Activated CD4-positive, alpha-beta T cell treated with anti-CD3 and anti-CD28 coated beads, Interleukin-2, amount 50 U/mL, for 4 hours (primary cell): ENCODE results near the gene GRID2.
"Not testable (repeated sequence)": the region's sequence is repeated elsewhere in the genome, so short reads cannot be mapped to it uniquely, and the experiment has no call there.

Experiments
- DNase-seq, 2 experiments: peaks; one replicate each; pipeline ENCODE4 v3.0.0-alpha.2; 2020

The GRID2 gene

DNA sequence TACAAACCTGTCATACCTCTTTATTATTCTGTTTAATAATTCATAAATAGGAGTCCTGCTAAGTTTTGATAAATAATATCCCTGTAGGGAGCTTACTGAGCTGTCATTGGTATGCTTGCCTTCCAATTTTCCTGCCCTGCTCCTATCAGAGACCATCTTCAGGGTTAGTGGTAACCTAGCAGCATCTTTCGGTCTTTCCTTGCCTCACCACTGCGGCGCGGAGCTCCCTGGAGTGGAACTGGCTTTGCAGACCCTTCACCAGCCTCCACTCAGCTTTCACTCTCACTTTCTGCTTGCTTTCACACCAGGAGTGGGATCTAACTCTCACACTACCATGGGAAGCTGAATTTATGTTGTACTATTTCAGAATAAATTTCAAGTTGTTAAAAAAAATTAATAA, 1043.1 kb downstream of the GRID2 start:
- no peak for DNase-seq

DNA sequence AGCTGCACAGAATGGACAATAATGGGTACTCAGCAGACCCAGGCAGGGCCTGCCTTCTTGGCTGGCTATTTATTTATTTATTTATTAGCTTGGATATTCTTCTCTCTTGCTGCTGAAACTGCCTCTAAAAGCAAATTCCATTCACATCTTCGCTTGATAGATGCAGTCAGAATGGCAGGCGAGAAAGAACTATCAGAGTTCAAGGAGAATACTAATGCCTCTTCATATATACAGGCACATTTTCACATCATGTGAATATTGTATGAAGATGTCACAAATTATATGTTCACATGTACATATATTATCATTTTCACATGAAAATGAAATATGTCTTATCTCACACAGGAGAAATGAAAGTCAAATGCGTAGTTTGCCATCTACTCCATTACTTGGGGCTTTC, 1045.1 kb downstream of the GRID2 start:
- no peak for DNase-seq

DNA sequence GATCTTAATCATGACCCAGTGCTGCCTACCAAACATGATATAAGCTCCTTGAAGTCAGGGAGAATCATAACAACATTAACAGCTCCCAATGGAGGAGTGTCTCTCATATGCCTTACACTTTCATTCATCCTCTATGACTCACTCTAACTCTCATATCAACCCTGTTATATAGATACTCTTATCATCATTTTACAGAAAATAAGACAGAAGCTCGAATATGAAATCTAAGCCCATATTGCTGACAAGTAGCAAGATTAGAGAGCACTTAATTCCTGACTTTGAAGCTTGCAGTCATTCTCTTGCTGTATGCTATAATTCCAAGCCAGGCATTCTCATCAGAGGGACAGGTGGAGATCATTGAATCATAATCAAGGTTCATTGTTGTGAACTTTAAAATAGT, 1048.1 kb downstream of the GRID2 start:
- DNase-seq, result no peak

DNA sequence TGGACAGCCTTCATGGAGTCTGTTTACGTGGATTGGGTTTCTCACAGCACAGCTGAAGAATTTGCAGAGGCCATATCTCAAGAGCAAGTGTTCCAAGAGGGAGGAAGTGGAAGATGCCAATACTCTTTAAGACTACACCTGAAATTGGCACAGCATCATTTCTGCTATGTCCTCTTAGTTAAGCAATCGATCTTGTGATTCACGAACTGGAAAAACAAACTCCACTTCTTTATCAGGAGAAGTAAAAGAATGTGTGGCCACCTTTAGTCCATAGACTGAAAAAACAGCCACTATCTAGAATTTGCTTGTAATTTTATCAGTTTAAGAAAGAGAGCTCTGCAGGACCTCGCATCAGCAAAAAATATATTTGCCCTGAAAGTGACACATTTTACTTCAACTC, 1051.6 kb downstream of the GRID2 start:
- no peak for DNase-seq

DNA sequence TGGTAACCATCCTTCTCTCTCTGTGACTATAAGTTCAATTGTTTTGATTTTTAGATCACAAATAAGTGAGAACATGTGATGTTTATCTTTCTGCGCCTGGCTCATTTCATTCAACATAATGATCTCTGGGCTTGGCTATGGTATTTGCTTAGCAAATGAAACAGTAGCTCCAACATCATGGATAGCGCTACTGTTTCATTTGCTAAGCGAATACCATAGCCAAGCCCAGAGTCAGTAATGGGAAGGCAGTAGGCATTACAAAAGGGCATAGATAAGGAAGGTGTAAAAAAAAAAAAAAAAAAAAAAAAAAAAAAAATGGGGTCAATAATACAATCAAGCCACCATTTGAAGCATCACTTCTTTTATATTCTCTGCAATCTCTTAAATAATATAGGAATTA, 1055.8 kb downstream of the GRID2 start:
- no peak for DNase-seq

- DNase-seq, result not testable (repeated sequence)
Observed at GRCh38 chr4:93366169-93366755, 1062.5 kb downstream of the GRID2 start.

GRCh38 chr4:93368968-93369367, 1065.2 kb downstream of the GRID2 start:
- DNase-seq, result no peak

- DNase-seq, result no peak
Observed at GRCh38 chr4:93370256-93370655, 1066.5 kb downstream of the GRID2 start.

DNA sequence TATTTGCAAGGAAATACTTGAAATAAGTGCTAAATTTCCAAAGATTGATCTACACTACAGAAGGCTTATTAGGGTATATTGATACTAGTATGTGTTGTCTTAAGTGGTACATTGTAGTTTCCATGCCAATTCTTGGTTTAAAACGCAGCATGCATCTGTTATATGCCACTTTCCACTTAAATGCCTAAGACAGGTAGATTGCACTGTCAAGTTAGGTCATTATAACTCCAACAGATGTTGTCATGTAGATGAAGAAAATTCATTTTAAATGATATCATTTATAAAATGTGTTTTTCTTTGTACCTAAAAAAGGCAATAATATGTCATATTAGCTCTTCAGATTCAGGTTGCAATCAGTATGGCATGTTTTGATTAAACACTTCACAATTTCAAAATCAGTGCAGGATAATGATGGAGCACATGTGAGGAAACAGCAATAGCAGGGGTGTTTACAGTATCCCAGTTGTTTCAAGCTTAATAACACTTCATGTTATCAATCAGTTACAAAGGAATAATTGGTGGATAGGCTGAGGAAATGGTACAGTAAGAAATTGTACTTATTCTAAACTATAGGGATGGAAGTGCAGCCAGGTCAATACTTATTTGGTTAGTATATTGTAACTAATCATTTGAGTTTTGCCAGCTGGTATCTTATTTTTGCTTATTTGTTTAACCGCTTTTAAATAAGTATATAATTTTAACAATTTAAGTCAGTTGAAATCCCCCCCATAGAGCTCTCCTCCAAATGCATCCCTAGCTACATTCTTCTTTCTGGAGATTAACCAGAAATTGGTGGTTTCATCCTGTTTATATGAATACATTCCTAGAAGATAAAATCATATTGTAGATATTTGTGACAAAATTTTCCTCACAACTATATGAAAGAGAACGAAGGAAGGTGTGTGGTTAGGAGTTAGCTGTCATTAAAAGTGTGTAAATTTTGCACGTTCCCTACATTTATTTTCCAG, 1070.4 kb downstream of the GRID2 start:
- no peak for DNase-seq

GRCh38 chr4:93384241-93384640, 1080.5 kb downstream of the GRID2 start:
- DNase-seq, result no peak

GRCh38 chr4:93384887-93385286, 1081.1 kb downstream of the GRID2 start:
- DNase-seq, result no peak

DNA sequence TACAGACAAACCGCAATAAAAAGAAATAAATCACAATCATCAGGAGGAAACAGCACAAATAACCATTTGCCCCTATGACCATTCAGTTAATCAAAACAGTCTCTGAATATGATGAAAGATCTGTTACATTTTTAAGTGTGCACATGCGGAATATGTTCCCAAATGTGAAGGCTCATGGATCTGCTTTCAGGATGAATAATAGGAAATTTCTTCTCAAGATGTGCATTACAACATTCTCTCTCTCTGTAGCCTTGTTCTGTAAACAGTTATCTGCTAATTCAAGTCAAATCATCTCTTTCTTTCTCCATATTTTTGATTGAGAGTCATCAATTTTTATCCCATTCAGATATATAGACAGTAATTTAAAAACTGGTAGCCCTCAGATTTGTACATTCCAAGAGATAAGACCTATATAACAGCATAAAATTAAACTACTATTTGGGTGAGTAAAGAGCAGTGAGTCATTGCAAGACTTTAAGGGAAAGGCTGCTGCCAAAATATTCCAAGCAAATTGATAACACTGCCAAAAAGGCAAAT, 1090.8 kb downstream of the GRID2 start:
- no peak for DNase-seq

GRCh38 chr4:93396272-93396671, 1092.5 kb downstream of the GRID2 start:
- DNase-seq, result no peak

- DNase-seq, result no peak
Observed at GRCh38 chr4:93403571-93403970, 1099.8 kb downstream of the GRID2 start.

DNA sequence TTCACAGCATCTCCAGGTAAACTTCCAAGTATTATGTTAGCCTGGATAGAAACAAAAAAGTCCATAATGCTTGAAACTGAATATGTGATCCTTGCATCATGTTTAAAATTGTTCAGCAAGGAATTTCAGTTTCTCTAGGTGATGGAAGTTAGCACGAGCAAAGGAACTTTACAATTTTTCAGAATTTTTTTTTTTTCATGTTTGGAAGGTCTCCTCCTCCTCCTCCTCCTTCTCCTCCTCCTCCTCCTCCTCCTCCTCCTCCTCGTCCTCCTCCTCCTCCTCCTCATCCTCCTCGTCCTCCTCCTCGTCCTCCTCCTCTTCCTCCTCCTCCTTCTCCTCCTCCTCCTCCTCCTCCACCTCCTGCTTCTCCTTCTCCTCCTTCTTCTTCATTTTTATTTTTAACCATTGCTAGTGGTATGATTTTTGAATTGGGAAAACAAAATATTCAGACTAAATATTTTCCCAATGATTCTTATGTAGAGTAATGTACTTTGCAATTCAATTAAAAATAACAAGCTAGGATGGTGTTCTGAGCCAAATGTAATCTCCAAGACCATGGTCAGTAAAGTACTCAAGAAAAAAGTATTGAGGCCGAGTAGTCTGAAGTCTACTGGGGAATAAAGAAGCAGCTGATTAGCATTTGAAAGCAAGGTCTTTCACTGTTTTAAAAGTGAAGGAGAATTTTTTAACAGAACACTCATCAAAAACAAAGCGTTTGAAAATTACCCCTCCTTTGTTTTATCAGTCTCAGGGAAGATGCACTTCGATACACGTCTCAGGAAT, 1103.9 kb downstream of the GRID2 start:
- no peak for DNase-seq

DNA sequence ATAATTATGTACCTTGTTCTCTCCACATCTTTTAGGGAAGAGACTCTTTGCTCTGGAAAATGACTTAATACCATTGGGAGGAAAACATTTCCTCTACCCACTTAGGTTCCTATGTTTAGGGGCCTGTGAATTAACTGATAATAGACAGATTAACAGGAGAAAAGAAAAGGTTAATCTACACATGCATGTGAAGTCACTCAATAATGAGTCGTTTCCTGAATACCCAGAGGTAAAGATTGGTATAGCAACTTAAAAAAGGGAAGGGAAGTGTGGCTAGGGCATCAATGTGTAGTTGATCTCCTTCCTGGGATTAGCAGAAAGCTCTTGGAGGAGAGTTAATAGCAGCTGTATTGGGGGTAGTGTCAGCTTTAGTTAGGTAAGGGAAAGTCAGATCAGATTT, 1105.3 kb downstream of the GRID2 start:
- DNase-seq, result no peak

- DNase-seq, result no peak
Observed at GRCh38 chr4:93414041-93414550, 1110.3 kb downstream of the GRID2 start.

GRCh38 chr4:93416344-93417128, 1112.8 kb downstream of the GRID2 start:
- no peak for DNase-seq

- DNase-seq, result no peak
Observed at GRCh38 chr4:93431371-93431770, 1127.6 kb downstream of the GRID2 start.

DNA sequence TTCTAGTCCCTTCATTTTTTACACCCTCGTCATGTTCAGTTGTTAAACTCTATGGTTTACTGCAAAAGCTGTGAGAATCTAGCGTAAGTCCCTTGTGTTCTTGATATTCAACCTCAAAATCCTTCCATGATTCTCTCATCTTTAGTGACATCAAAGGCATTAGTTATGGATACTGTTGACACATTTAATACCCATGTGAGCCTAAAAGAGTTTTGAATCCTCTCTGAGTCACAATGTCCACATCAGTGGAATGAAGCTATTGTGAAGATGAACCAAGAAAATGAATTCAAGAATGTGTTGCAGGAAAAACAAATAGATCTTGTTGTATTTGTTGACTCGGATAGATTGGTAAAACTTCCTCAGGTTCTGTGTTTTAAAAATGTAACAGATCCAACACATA, 1130.1 kb downstream of the GRID2 start:
- DNase-seq, result no peak

DNA sequence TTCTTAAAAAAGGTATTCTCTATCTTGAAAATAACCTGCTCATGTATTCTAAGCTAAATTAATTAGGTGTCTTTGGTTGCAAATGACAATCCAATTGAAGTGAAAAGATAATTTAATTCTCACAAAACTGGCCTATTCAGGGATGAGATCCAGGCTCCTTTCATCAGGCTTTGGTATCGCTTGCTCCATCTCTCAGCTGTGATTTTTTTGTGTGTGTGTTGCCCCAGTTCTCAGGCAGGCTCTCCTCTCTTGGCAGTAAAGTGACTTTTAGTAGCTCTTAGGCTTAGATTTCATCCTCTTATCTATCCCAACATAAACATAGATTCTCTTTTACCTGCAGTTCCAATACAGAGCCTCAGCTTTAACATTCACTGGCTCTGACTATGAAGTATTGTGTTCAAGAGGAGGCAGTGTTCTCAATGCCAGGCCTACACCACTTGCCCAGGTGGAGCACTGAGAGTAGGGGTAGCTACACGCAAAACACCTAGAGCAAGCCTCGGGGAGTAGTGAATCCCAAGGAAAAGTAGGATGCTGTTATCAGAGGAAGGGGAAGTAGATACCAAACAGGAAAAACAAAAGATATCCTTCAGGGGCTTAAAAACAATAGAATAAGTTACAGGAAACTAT, 1132.3 kb downstream of the GRID2 start:
- DNase-seq, result no peak

DNA sequence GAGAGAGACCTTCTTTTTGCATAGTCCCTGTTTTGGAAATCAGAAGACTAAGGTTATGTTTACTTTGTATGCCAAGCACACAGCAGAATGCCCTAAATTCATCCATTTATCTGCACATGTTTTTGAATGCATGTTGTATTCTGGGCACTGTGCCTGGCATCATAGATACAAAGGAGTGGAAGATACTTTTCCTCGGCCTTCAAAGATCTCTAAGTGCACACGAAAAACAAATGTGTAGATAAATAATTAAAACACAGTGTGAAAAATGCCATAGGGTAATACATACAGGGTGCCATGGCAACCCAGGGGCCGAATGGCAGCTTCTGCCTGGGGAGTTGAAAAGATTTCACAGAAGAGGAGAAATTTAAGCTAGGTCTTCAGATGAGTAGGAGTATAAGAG, 1134.2 kb downstream of the GRID2 start:
- no peak for DNase-seq
